Spleen (tissue), 7 donors: ENCODE data around the gene GAS5.
"Not testable (repeated sequence)": the region's sequence is repeated elsewhere in the genome, so short reads cannot be mapped to it uniquely, and the experiment has no call there.

Source experiments
- POLR2A ChIP-seq, 3 donors: fragments of 450-650 bp; IDR thresholded peaks; one replicate each; pipeline ENCODE4 v1.5.1; 2017; ENCODE audit warnings: antibody characterized with exemption in 3 of 3, mild to moderate bottlenecking in 1 of 3
- TF ChIP-seq, protein P1 (sequence below), 11 experiments: fragments of 200-600 bp in 7 of 11; fragments of 450-650 bp in 4 of 11; sonication (generic) in 4 of 11; IDR thresholded peaks in 8 of 11; conservative IDR thresholded peaks in 3 of 11; 1 replicate in 7 of 11; 2 replicates in 4 of 11; pipeline versions ENCODE4 v1.4.0 to v1.8.0; 2016 to 2021; ENCODE audit warnings: antibody characterized with exemption in 11 of 11, inconsistent platforms in 4 of 11, mild to moderate bottlenecking in 1 of 11
- donor health status: DM: no; HTN: no; CAD: no; lungs with moderate emphysema.
- donor health status: DM: no; HTN: no; CAD: no.
- donor health status: DM: no; HTN: no; CAD: no.

DNA sequence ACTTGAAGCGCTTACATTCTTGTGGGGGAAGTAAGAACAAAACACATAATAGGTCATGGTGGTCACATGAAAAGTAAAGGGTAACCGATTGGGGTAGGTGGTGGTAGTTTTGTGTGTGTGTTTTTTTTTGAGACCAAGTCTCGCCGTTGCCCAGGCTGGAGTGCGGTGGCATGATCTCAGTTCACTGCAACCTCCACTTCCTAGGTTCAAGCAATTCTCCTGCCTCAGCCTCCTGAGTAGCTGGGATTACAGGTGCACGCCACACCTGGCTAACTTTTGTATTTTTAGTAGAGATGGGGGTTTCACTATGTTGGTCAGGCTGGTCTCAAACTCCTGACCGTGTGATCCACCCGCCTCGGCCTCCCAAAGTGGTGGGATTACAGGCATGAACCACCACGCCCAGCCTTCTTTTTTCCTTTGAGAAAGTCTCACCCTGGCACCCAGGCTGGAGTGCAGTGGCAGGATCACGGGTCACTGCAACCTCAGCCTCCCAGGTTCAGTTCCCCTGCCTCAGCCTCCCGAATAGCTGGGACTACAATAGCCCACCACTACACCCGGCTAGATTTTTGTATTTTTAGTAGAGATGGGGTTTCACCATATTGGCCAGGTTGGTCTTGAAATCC, 5.5 kb downstream of the GAS5 start:
- TF ChIP-seq, protein P1, sequence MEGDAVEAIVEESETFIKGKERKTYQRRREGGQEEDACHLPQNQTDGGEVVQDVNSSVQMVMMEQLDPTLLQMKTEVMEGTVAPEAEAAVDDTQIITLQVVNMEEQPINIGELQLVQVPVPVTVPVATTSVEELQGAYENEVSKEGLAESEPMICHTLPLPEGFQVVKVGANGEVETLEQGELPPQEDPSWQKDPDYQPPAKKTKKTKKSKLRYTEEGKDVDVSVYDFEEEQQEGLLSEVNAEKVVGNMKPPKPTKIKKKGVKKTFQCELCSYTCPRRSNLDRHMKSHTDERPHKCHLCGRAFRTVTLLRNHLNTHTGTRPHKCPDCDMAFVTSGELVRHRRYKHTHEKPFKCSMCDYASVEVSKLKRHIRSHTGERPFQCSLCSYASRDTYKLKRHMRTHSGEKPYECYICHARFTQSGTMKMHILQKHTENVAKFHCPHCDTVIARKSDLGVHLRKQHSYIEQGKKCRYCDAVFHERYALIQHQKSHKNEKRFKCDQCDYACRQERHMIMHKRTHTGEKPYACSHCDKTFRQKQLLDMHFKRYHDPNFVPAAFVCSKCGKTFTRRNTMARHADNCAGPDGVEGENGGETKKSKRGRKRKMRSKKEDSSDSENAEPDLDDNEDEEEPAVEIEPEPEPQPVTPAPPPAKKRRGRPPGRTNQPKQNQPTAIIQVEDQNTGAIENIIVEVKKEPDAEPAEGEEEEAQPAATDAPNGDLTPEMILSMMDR (IDR thresholded peaks at IDR 0.05 in 8 of 11, conservative IDR thresholded peaks at IDR 0.05 in 3 of 11): not testable (repeated sequence)
- not testable (repeated sequence) for TF ChIP-seq POLR2A (IDR thresholded peaks at IDR 0.05)
